Omental fat pad (tissue), 4 donors: Measurements from ENCODE around the gene HRK. TPM values are rescaled to one million over a fixed set of nuclear protein-coding genes. Genes with fewer than 3 reads are reported as not detected.

Source experiments
- ATAC-seq: fragments of 150-250 bp; one replicate; pipeline ENCODE4 v1.9.1; 2016; ENCODE audit warnings: mild to moderate bottlenecking, moderate library complexity; ENCODE audit not compliant: low FRiP score
- DNase-seq: peaks from one replicate; pipeline ENCODE4 v3.0.0-alpha.2; 2019; ENCODE audit warnings: low spot score
- CTCF ChIP-seq, 3 donors: fragments of 450-650 bp; IDR thresholded peaks; one replicate each; pipeline ENCODE4 v1.5.1; 2016 to 2017; ENCODE audit warnings: antibody characterized with exemption in 3 of 3, mild to moderate bottlenecking in 3 of 3, moderate library complexity in 2 of 3
- total RNA-seq, 4 donors: library from RNA; depleted of rRNA; stranded (reverse); fragments of >200 nt; gene quantifications; one replicate each; pipeline ENCODE4 v1.1.0, GENCODE V29; 2016

Gene HRK
- total RNA-seq, 4 donors from 2014 or later, result 0.06 TPM; not detected in 3

- DNase-seq, result no peak
- TF ChIP-seq CTCF (IDR thresholded peaks at IDR 0.05), result no peak
- ATAC-seq, result peak; percentile 65
Observed at GRCh38 chr12:116880817-116881324, 370 bp downstream of the HRK start.

- no peak for ATAC-seq
- no peak for TF ChIP-seq CTCF (IDR thresholded peaks at IDR 0.05)
- no peak for DNase-seq
Observed at GRCh38 chr12:116880213-116880816, 926 bp downstream of the HRK start.

GRCh38 chr12:116879509-116880212 lies 1.6 kb downstream of the HRK start:
- DNase-seq, result no peak
- no peak for ATAC-seq
- no peak for TF ChIP-seq CTCF (IDR thresholded peaks at IDR 0.05)

- no peak for DNase-seq
- TF ChIP-seq CTCF (IDR thresholded peaks at IDR 0.05), result no peak
- no peak for ATAC-seq
Observed at GRCh38 chr12:116878567-116879508, 2.4 kb downstream of the HRK start.

GRCh38 chr12:116876151-116876869 lies 4.9 kb downstream of the HRK start:
- DNase-seq, result no peak
- TF ChIP-seq CTCF (IDR thresholded peaks at IDR 0.05), result no peak
- ATAC-seq, result no peak

- ATAC-seq, result no peak
- no peak for TF ChIP-seq CTCF (IDR thresholded peaks at IDR 0.05)
- no peak for DNase-seq
Observed at GRCh38 chr12:116874324-116874995, 6.8 kb downstream of the HRK start.
